Lower leg skin (tissue), 3 donors: ENCODE measurements around the gene KBTBD12.

Experiments
- CTCF ChIP-seq, 3 donors: fragments of 450-650 bp; IDR thresholded peaks; one replicate each; pipeline ENCODE4 v1.5.1; 2016; ENCODE audit warnings: antibody characterized with exemption in 3 of 3, mild to moderate bottlenecking in 3 of 3, moderate library complexity in 2 of 3
- POLR2A ChIP-seq, 2 donors: fragments of 450-650 bp; IDR thresholded peaks; one replicate each; pipeline ENCODE4 v1.6.1; 2016 to 2017; ENCODE audit warnings: antibody characterized with exemption in 2 of 2, mild to moderate bottlenecking in 1 of 2, moderate library complexity in 1 of 2

GRCh38 chr3:127991251-127991650, 76.2 kb downstream of the KBTBD12 start:
- TF ChIP-seq CTCF (IDR thresholded peaks at IDR 0.05) (no peak), POLR2A (IDR thresholded peaks at IDR 0.05) (no peak)
